Common myeloid progenitor, CD34-positive (primary cell): Measurements from ENCODE around the gene CACNA2D1.

Source experiments
- CTCF ChIA-PET: fragments of 350-600 bp; sonication (Branson Sonifier 250); formaldehyde crosslinking; loops from one replicate; lab custom pipeline; 2021; ENCODE audit warnings: antibody characterized with exemption; lab: Charles Lee
- POLR2A ChIA-PET: fragments of 350-600 bp; sonication (Branson Sonifier 250); formaldehyde crosslinking; loops from one replicate; lab custom pipeline; 2021; ENCODE audit warnings: antibody characterized with exemption; lab: Charles Lee
- DNase-seq, 3 donors: peaks; one replicate each; pipeline versions ENCODE4 v3.0.0 to v3.0.0-alpha.2; 2013
- H3K27ac ChIP-seq, 2 experiments: 1 replicate in 1 of 2; 2 replicates in 1 of 2; pipeline ENCODE4 v1.7.0; 2013; ENCODE audit warnings: inconsistent platforms in 2 of 2, low read length in 2 of 2, mild to moderate bottlenecking in 2 of 2, low read depth in 1 of 2, moderate library complexity in 1 of 2; ENCODE audit not compliant: severe bottlenecking in 2 of 2, insufficient read depth in 1 of 2, poor library complexity in 1 of 2
- H3K27me3 ChIP-seq, 5 experiments: replicated peaks in 2 of 5; 1 replicate in 3 of 5; 2 replicates in 2 of 5; pipeline versions ENCODE4 v1.6.1 to v1.7.0; 2013; ENCODE audit warnings: low read length in 4 of 5, mild to moderate bottlenecking in 2 of 5, moderate library complexity in 2 of 5, inconsistent platforms in 1 of 5; ENCODE audit not compliant: insufficient read depth in 5 of 5, control insufficient read depth in 4 of 5
- H3K36me3 ChIP-seq, 4 experiments: 1 replicate in 2 of 4; 2 replicates in 2 of 4; pipeline versions ENCODE4 v1.6.1 to v1.7.0; 2013; ENCODE audit warnings: low read length in 3 of 4, control low read depth in 1 of 4, mild to moderate bottlenecking in 1 of 4; ENCODE audit not compliant: control insufficient read depth in 4 of 4, insufficient read depth in 4 of 4
- H3K4me1 ChIP-seq, 4 experiments: 1 replicate in 3 of 4; 2 replicates in 1 of 4; pipeline versions ENCODE4 v1.6.1 to v1.7.1; 2013; ENCODE audit warnings: low read length in 3 of 4, mild to moderate bottlenecking in 3 of 4, control low read depth in 1 of 4, inconsistent platforms in 1 of 4, moderate library complexity in 1 of 4; ENCODE audit not compliant: control insufficient read depth in 4 of 4, insufficient read depth in 4 of 4; ENCODE audit errors: control extremely low read depth in 1 of 4
- H3K4me3 ChIP-seq, 7 experiments: 1 replicate in 4 of 7; 2 replicates in 3 of 7; pipeline versions ENCODE4 v1.5.1 to v1.7.0; 2013; ENCODE audit warnings: mild to moderate bottlenecking in 7 of 7, low read length in 6 of 7, moderate library complexity in 6 of 7, inconsistent platforms in 2 of 7, low read depth in 2 of 7, control low read depth in 1 of 7; ENCODE audit not compliant: insufficient read depth in 4 of 7, control insufficient read depth in 1 of 7; ENCODE audit errors: extremely low read depth in 1 of 7
- H3K9me3 ChIP-seq, 5 experiments: 1 replicate in 4 of 5; 2 replicates in 1 of 5; pipeline versions ENCODE4 v1.6.1 to v1.7.1; 2013; ENCODE audit warnings: low read length in 4 of 5, mild to moderate bottlenecking in 2 of 5, inconsistent platforms in 1 of 5, low read depth in 1 of 5, moderate library complexity in 1 of 5; ENCODE audit not compliant: control insufficient read depth in 4 of 5, insufficient read depth in 2 of 5; ENCODE audit errors: control extremely low read depth in 1 of 5
- WGBS: methylation state at CpG from one replicate; pipeline ENCODE4 v1.1.5; 2013; ENCODE audit not compliant: insufficient coverage; 5-methylcytosine and 5-hydroxymethylcytosine counted together

CACNA2D1 gene

DNA sequence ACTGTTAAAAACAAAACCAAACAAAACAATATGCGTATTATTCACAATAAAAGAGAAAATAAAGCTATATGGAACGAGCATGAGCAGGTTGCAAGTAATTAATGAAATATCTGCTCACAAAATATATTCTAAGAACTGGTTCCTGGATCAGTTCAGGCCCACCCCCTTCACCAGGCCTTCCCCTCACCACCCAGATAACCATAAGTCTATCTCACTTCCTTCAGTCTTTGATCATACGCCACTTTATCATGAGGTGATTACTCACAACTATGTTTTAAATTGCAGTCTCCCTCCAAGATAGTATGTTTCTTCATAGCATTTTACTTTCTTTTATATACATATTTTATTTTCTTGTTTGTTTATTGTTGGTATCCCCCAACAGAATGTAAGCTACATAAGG, 410.7 kb downstream of the CACNA2D1 start:
- Histone ChIP-seq H3K27ac (no peak overlapping the region), H3K9me3 (no peaks in the 10 kb centered on the region), H3K4me1 (no peaks in the 10 kb centered on the region), H3K27me3 (no peaks in the 10 kb centered on the region), H3K36me3 (no peaks in the 10 kb centered on the region), H3K4me3 (no peak overlapping the region)
- 80% methylated on average over 1 of the region's 3 CpGs for WGBS
- DNase-seq: peak; percentile 7 to 58 (median 38)
- CTCF ChIA-PET: no interaction called here
- POLR2A ChIA-PET: no interaction called here

DNA sequence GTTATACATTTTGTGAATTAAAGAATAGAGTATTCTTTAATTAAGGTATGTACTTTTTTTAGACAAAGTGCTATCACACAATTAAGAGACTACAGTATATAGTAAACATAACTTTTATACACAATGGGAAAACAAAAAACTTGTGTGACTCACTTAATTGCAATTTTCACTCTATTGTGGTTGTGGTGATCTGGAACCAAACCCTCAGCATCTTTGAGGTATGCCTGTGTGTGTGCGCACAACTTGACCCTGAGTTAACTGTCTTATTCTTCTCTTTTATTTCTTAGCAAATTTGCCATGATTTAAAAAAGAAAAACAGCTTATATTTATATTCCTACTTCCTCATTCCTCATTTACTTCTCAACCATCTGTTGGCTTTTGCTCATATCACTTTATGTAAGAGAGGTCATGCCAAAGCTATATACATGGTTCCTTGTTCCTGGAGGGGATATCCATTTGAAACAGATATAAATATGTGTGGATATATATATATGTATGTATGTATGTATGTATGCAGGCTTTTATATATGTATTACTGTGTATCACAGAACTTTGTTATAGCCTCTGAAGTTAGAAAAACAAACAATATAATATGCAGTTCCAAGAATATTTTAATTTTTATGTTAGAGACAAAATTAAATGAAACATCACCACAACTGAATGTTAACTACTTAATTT, 414.2 kb downstream of the CACNA2D1 start:
- no peak overlapping the region for H3K4me3 ChIP-seq
- WGBS: no CpG with 5 or more reads among the region's 1 CpG
- ChIA-PET CTCF (interaction anchor here (0.9 kb wide), 1 partner anchor 9 kb away, joined by 3 read pairs; no protein-coding TSS in a partner anchor), POLR2A (no interaction called here)
- no peak overlapping the region for H3K27ac ChIP-seq
- peak in 1 of 3 donors; percentile 4 for DNase-seq
- no peaks in the 10 kb centered on the region for H3K4me1 ChIP-seq
- no peaks in the 10 kb centered on the region for H3K36me3 ChIP-seq
- no peaks in the 10 kb centered on the region for H3K27me3 ChIP-seq
- H3K9me3 ChIP-seq: no peaks in the 10 kb centered on the region

DNA sequence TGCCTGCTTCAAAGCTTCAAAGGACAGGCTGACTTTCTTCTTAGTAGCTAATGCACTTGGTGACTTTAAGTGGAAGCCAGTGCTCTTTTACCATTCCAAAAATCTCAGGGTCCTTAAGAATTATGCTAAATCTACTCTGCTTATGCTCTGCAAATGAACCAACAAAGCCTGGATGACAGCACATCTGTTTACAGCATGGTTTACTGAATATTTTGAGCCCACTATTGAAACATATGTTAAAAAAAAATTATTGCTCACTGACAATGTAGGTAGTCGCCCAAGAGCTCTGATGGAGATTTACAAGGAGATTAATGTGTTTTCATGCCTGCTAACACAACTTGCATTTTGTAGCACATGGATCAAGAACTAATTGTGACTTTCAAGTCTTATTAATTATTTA, 415.5 kb downstream of the CACNA2D1 start:
- peak in 1 of 3 donors; percentile 4 for DNase-seq
- no peaks in the 10 kb centered on the region for H3K9me3 ChIP-seq
- H3K27ac ChIP-seq: no peak overlapping the region
- H3K4me1 ChIP-seq: no peaks in the 10 kb centered on the region
- CTCF ChIA-PET: no interaction called here
- H3K27me3 ChIP-seq: no peaks in the 10 kb centered on the region
- no CpG with 5 or more reads among the region's 1 CpG for WGBS
- POLR2A ChIA-PET: no interaction called here
- no peaks in the 10 kb centered on the region for H3K36me3 ChIP-seq
- no peak overlapping the region for H3K4me3 ChIP-seq

DNA sequence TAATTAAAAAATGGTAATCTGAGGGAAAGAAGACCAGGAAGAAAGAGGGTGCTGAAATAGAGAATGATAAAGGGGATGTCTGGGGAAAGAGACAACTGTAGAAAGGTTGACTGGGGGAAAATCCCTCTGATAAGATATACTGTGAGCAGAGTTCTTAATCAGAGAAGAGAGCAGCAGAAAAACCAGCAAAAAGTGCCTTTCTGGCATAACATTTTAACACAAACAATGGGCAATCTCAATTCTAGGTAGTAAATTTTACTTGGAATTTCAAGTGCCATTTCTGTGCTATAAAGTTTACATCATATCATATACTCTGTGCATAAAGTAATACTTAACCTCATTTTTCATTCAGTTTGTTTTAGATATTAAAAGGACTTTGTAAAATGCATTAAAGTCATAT, 421.9 kb downstream of the CACNA2D1 start:
- Histone ChIP-seq H3K27ac (no peak overlapping the region), H3K27me3 (no peaks in the 10 kb centered on the region), H3K4me3 (no peak overlapping the region), H3K9me3 (no peaks in the 10 kb centered on the region), H3K4me1 (no peaks in the 10 kb centered on the region), H3K36me3 (no peaks in the 10 kb centered on the region)
- POLR2A ChIA-PET: no interaction called here
- CTCF ChIA-PET: interaction anchor here (1.2 to 2.4 kb wide), 4 partner anchors 11 to 584 kb away, joined by 3 to 9 read pairs (median 3); no protein-coding TSS in a partner anchor
- DNase-seq: no peak

DNA sequence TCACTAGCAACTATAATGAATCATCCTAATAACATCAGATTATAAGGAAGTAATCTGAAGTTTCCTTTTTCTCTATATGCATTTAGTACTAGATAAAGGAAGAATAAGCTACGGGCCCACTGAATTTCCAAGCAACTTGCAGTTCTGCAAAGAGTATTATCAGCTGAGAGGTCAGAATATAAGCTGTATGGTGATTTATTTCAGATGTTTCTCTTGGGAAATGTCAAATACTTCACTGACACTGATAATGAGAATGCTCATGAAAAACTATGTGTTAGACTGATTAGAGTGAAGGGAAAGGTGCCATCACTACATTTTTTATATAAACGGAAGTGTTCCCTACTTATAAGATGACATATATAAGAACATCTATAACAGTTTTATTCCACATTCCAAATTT, 422.5 kb downstream of the CACNA2D1 start:
- ChIA-PET CTCF (interaction anchor here (0.8 to 2.4 kb wide), 5 partner anchors 11 to 584 kb away, joined by 3 to 9 read pairs (median 3); no protein-coding TSS in a partner anchor), POLR2A (no interaction called here)
- H3K27me3 ChIP-seq: no peaks in the 10 kb centered on the region
- no peaks in the 10 kb centered on the region for H3K4me1 ChIP-seq
- WGBS: no CpG with 5 or more reads among the region's 2 CpGs
- DNase-seq: no peak
- no peaks in the 10 kb centered on the region for H3K9me3 ChIP-seq
- H3K27ac ChIP-seq: no peak overlapping the region
- H3K36me3 ChIP-seq: no peaks in the 10 kb centered on the region
- H3K4me3 ChIP-seq: no peak overlapping the region

DNA sequence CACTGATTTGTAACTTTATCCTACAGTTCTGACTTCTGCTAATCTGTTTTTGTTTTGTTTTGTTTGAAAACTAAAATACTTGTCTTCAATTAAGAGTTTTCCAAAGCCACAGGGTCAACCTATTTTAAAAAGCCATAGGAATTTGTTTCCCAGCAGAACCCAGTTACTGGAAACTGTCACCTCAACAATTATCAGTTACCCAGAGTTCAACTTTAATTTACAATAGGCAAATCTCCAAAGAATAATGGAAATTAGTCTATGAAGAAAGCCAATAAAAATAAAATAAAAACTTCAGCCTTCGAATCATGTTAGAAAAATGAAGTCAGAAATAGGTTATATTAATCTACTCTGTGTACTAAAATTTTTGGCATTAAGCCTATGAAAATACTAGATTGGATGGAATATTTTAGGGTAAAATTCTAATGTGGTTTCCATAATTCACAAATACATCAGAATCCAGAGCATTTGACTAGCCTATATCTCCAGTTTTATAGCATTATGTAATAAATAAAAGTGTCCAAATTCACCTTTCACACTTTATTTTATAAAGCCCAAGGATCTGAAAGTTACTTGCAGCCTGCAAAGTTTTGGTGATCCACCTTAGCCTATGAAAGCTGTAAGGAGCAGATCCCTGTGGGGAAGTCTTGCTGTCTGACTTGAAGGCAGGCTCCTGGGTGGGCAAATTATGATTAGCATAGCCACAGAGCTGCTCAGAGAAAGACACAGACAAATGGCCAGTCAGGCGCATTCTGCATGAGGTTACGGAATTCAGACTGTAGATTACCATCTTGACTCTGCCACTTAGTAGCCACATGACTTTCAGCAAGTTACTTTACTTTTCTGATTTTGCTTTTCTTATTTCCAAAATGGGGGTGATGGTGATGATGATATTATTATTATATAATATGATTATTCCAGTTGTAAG, 423.8 kb downstream of the CACNA2D1 start:
- DNase-seq: peak in 1 of 3 donors; percentile 17
- Histone ChIP-seq H3K36me3 (no peaks in the 10 kb centered on the region), H3K4me3 (no peak overlapping the region), H3K4me1 (no peaks in the 10 kb centered on the region), H3K27ac (no peak overlapping the region), H3K27me3 (no peaks in the 10 kb centered on the region), H3K9me3 (no peaks in the 10 kb centered on the region)
- POLR2A ChIA-PET: no interaction called here
- 100% methylated on average over 2 of the region's 3 CpGs for WGBS
- CTCF ChIA-PET: interaction anchor here (1.0 to 2.4 kb wide), 3 partner anchors 10 to 519 kb away, joined by 3 to 9 read pairs (median 3); no protein-coding TSS in a partner anchor

DNA sequence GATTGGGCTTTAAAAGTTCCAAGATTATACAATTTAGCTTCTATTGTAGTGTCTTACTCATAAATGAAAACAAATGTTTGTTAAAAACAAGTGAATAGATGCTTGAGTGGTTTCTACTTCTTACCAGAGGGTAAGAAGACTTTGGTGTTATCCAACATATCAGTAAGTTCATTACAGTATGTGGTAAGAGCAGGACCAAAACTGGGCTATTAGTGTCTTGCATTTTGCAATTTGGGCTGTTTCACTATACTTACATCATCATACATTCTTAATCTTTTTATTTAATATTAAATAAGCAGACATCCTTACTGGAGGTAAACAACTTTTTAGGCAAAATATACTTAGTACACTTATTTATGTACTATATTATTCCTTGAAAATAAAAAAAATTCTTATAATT, 425.4 kb downstream of the CACNA2D1 start:
- Histone ChIP-seq H3K27ac (no peak overlapping the region), H3K9me3 (no peaks in the 10 kb centered on the region), H3K4me3 (no peak overlapping the region), H3K27me3 (no peaks in the 10 kb centered on the region), H3K36me3 (no peaks in the 10 kb centered on the region), H3K4me1 (no peaks in the 10 kb centered on the region)
- ChIA-PET CTCF (interaction anchor here (1.0 to 5.9 kb wide), 3 partner anchors 518 to 548 kb away, joined by 3 to 49 read pairs (median 4); no protein-coding TSS in a partner anchor), POLR2A (no interaction called here)
- DNase-seq: no peak
